Measurements from ENCODE around the gene CEP290. TPM values are rescaled to one million over a fixed set of nuclear protein-coding genes. Genes with fewer than 3 reads are reported as not detected.
"Not testable (repeated sequence)": the region's sequence is repeated elsewhere in the genome, so short reads cannot be mapped to it uniquely, and the experiment has no call there.

CEP290 gene
- total RNA-seq, 1 experiment from 2014 or later: 17.7 TPM

- Histone ChIP-seq H3K4me1 (ENCODE audit: low read length) (peaks cover 35% of the 10 kb centered on the region), H3K4me2 (ENCODE audit: low read depth, low read length, poor library complexity, severe bottlenecking) (peak overlapping the region; percentile 79), H4K20me1 (ENCODE audit: insufficient read depth, low read depth, low read length) (no peaks in the 10 kb centered on the region; the same call in 1 of the 2 replicates), H2AFZ (ENCODE audit: low read length) (peak overlapping the region; percentile 92), H3K4me3 (ENCODE audit: low read length) (peak overlapping the region; percentile 94), H3K9me3 (ENCODE audit: low read length) (no peaks in the 10 kb centered on the region), H3K9ac (ENCODE audit: low read length) (peak overlapping the region; percentile 91), H3K27ac (ENCODE audit: low read length) (0 out of 2 replicates have a peak overlapping the region, but pooled peaks have one; percentile 12), H3K79me2 (ENCODE audit: low read length) (peaks cover 50% of the 10 kb centered on the region), H3K36me3 (ENCODE audit: insufficient read depth, low read length) (peaks cover 26% of the 10 kb centered on the region), H3K9me2 (replicated peaks; ENCODE audit: insufficient read depth, low read length) (peaks cover 6% of the 10 kb centered on the region; the same call in 1 of the 2 replicates), H3K27me3 (ENCODE audit: low read length) (no peaks in the 10 kb centered on the region)
- peak; percentile 96 for DNase-seq
Measured at GRCh38 chr12:88035271-88035906, 106.5 kb downstream of the CEP290 start.

- not testable (repeated sequence) for H3K9me2 ChIP-seq (replicated peaks; ENCODE audit: insufficient read depth, low read length); H3K27ac ChIP-seq (ENCODE audit: low read length); H3K27me3 ChIP-seq (ENCODE audit: low read length); H3K9ac ChIP-seq (ENCODE audit: low read length); H4K20me1 ChIP-seq (ENCODE audit: insufficient read depth, low read depth, low read length); H3K4me1 ChIP-seq (ENCODE audit: low read length); DNase-seq; H3K4me2 ChIP-seq (ENCODE audit: low read depth, low read length, poor library complexity, severe bottlenecking); H2AFZ ChIP-seq (ENCODE audit: low read length); H3K79me2 ChIP-seq (ENCODE audit: low read length); H3K36me3 ChIP-seq (ENCODE audit: insufficient read depth, low read length); H3K9me3 ChIP-seq (ENCODE audit: low read length); H3K4me3 ChIP-seq (ENCODE audit: low read length)
Measured at GRCh38 chr12:88031161-88031560, 110.7 kb downstream of the CEP290 start.

- H3K4me2 ChIP-seq (ENCODE audit: low read depth, low read length, poor library complexity, severe bottlenecking): no peak within 1 kb of the TSS
- H3K36me3 ChIP-seq (ENCODE audit: insufficient read depth, low read length): no peaks in the 10 kb centered on the region
- H4K20me1 ChIP-seq (ENCODE audit: insufficient read depth, low read depth, low read length): no peaks in the 10 kb centered on the region
- no peaks in the 10 kb centered on the region for H3K4me1 ChIP-seq (ENCODE audit: low read length)
- DNase-seq: no peak
- no peak within 1 kb of the TSS for H2AFZ ChIP-seq (ENCODE audit: low read length)
- H3K4me3 ChIP-seq (ENCODE audit: low read length): no peak within 1 kb of the TSS
- H3K9me3 ChIP-seq (ENCODE audit: low read length): no peaks in the 10 kb centered on the region
- H3K79me2 ChIP-seq (ENCODE audit: low read length): no peaks in the 10 kb centered on the region
- H3K27me3 ChIP-seq (ENCODE audit: low read length): no peaks in the 10 kb centered on the region
- H3K9ac ChIP-seq (ENCODE audit: low read length): no peak within 1 kb of the TSS
- H3K9me2 ChIP-seq (replicated peaks; ENCODE audit: insufficient read depth, low read length): no peaks in the 10 kb centered on the region
- H3K27ac ChIP-seq (ENCODE audit: low read length): no peak within 1 kb of the TSS
Measured at GRCh38 chr12:88029093-88029665, 112.7 kb downstream of the CEP290 start, which contains the start of gene C12orf50. C12orf50 (minus strand) TSS chr12:88029401; CDS start chr12:88026962, 2,439 bp downstream.

GRCh38 chr12:88026196-88026595 is 115.7 kb downstream of the CEP290 start:
- Histone ChIP-seq H3K4me1 (ENCODE audit: low read length) (no peaks in the 10 kb centered on the region), H3K9ac (ENCODE audit: low read length) (no peak overlapping the region), H2AFZ (ENCODE audit: low read length) (no peak overlapping the region), H3K9me3 (ENCODE audit: low read length) (no peaks in the 10 kb centered on the region), H3K36me3 (ENCODE audit: insufficient read depth, low read length) (no peaks in the 10 kb centered on the region), H3K27ac (ENCODE audit: low read length) (no peak overlapping the region), H3K4me2 (ENCODE audit: low read depth, low read length, poor library complexity, severe bottlenecking) (no peak overlapping the region), H3K4me3 (ENCODE audit: low read length) (no peak overlapping the region), H3K9me2 (replicated peaks; ENCODE audit: insufficient read depth, low read length) (no peaks in the 10 kb centered on the region), H3K27me3 (ENCODE audit: low read length) (no peaks in the 10 kb centered on the region), H3K79me2 (ENCODE audit: low read length) (no peaks in the 10 kb centered on the region), H4K20me1 (ENCODE audit: insufficient read depth, low read depth, low read length) (no peaks in the 10 kb centered on the region)
- no peak for DNase-seq

- no peak overlapping the region for H3K27ac ChIP-seq (ENCODE audit: low read length)
- H3K4me2 ChIP-seq (ENCODE audit: low read depth, low read length, poor library complexity, severe bottlenecking): no peak overlapping the region
- H3K79me2 ChIP-seq (ENCODE audit: low read length): no peaks in the 10 kb centered on the region
- H3K9ac ChIP-seq (ENCODE audit: low read length): no peak overlapping the region
- H3K4me1 ChIP-seq (ENCODE audit: low read length): no peaks in the 10 kb centered on the region
- no peaks in the 10 kb centered on the region for H3K9me2 ChIP-seq (replicated peaks; ENCODE audit: insufficient read depth, low read length)
- no peak for DNase-seq
- H2AFZ ChIP-seq (ENCODE audit: low read length): no peak overlapping the region
- H3K9me3 ChIP-seq (ENCODE audit: low read length): no peaks in the 10 kb centered on the region
- H3K36me3 ChIP-seq (ENCODE audit: insufficient read depth, low read length): no peaks in the 10 kb centered on the region; the same call in 1 of the 2 replicates
- no peaks in the 10 kb centered on the region for H4K20me1 ChIP-seq (ENCODE audit: insufficient read depth, low read depth, low read length)
- H3K4me3 ChIP-seq (ENCODE audit: low read length): no peak overlapping the region
- H3K27me3 ChIP-seq (ENCODE audit: low read length): no peaks in the 10 kb centered on the region
Measured at GRCh38 chr12:88017964-88018363, 123.9 kb downstream of the CEP290 start.

GRCh38 chr12:88015825-88016224 is 126.1 kb downstream of the CEP290 start:
- Histone ChIP-seq H4K20me1 (ENCODE audit: insufficient read depth, low read depth, low read length) (no peaks in the 10 kb centered on the region), H3K27ac (ENCODE audit: low read length) (no peak overlapping the region), H3K4me3 (ENCODE audit: low read length) (no peak overlapping the region), H3K36me3 (ENCODE audit: insufficient read depth, low read length) (no peaks in the 10 kb centered on the region; the same call in 1 of the 2 replicates), H3K4me1 (ENCODE audit: low read length) (no peaks in the 10 kb centered on the region), H2AFZ (ENCODE audit: low read length) (no peak overlapping the region), H3K27me3 (ENCODE audit: low read length) (no peaks in the 10 kb centered on the region), H3K9me3 (ENCODE audit: low read length) (no peaks in the 10 kb centered on the region), H3K9me2 (replicated peaks; ENCODE audit: insufficient read depth, low read length) (no peaks in the 10 kb centered on the region), H3K9ac (ENCODE audit: low read length) (no peak overlapping the region), H3K79me2 (ENCODE audit: low read length) (no peaks in the 10 kb centered on the region), H3K4me2 (ENCODE audit: low read depth, low read length, poor library complexity, severe bottlenecking) (no peak overlapping the region)
- DNase-seq: no peak

GRCh38 chr12:88011755-88012154 is 130.1 kb downstream of the CEP290 start:
- no peaks in the 10 kb centered on the region for H3K9me3 ChIP-seq (ENCODE audit: low read length)
- no peaks in the 10 kb centered on the region for H3K36me3 ChIP-seq (ENCODE audit: insufficient read depth, low read length)
- no peak for DNase-seq
- H2AFZ ChIP-seq (ENCODE audit: low read length): no peak overlapping the region
- no peak overlapping the region for H3K9ac ChIP-seq (ENCODE audit: low read length)
- H4K20me1 ChIP-seq (ENCODE audit: insufficient read depth, low read depth, low read length): no peaks in the 10 kb centered on the region
- H3K79me2 ChIP-seq (ENCODE audit: low read length): no peaks in the 10 kb centered on the region
- no peaks in the 10 kb centered on the region for H3K9me2 ChIP-seq (replicated peaks; ENCODE audit: insufficient read depth, low read length)
- H3K4me2 ChIP-seq (ENCODE audit: low read depth, low read length, poor library complexity, severe bottlenecking): no peak overlapping the region
- H3K27me3 ChIP-seq (ENCODE audit: low read length): no peaks in the 10 kb centered on the region
- no peak overlapping the region for H3K27ac ChIP-seq (ENCODE audit: low read length)
- no peaks in the 10 kb centered on the region for H3K4me1 ChIP-seq (ENCODE audit: low read length)
- H3K4me3 ChIP-seq (ENCODE audit: low read length): no peak overlapping the region

- Histone ChIP-seq H3K79me2 (ENCODE audit: low read length) (no peaks in the 10 kb centered on the region), H3K9me2 (replicated peaks; ENCODE audit: insufficient read depth, low read length) (no peaks in the 10 kb centered on the region), H3K36me3 (ENCODE audit: insufficient read depth, low read length) (no peaks in the 10 kb centered on the region), H2AFZ (ENCODE audit: low read length) (no peak overlapping the region), H4K20me1 (ENCODE audit: insufficient read depth, low read depth, low read length) (no peaks in the 10 kb centered on the region), H3K9me3 (ENCODE audit: low read length) (no peaks in the 10 kb centered on the region; the same call in 1 of the 2 replicates), H3K4me3 (ENCODE audit: low read length) (no peak overlapping the region), H3K4me1 (ENCODE audit: low read length) (no peaks in the 10 kb centered on the region), H3K9ac (ENCODE audit: low read length) (no peak overlapping the region), H3K4me2 (ENCODE audit: low read depth, low read length, poor library complexity, severe bottlenecking) (no peak overlapping the region), H3K27ac (ENCODE audit: low read length) (no peak overlapping the region), H3K27me3 (ENCODE audit: low read length) (no peaks in the 10 kb centered on the region)
- no peak for DNase-seq
Measured at GRCh38 chr12:88006351-88006750, 135.5 kb downstream of the CEP290 start.
